Measurements from ENCODE around the gene RAD9A.

RAD9A gene

DNA sequence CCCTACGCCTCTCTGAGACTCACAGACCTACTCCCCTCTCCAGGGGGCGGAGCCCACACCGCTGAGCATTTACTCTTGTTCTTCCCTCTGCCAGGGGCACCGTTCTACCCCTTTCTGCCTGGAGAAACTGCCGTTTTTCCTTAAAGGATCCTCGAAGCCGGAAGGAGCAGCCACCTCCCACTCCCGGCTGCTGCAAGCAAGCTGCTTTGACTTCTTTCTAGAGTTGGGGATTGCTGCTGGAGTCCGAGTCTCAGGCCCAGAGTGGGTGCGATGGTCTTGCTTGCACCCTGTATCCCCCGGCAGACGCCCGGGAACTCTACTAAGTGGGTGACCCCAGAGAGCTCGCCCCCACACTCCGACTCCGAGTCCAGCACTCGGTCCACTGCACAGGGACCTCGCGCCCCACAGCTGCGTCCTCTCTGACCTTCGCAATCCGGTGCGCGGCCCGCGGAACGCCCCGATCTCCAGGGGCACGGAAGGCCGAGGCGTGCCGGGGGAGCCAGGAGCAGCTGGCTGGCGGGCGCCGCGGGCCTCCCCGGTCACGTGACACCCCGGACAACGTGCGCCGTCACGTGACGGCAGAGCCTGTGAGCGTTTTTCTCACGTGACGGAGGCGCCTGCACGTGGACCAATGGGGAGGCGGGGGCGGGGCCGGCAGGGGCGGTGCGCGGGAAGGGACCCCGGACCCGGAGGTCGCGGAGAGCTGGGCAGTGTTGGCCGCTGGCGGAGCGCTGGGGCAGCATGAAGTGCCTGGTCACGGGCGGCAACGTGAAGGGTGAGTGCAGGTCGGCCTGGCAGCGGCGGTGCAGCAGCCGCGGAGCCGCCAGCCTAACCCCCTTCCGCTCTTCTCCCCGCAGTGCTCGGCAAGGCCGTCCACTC lies at the start of gene RAD9A:
Gene RAD9A, plus strand, starts transcription at position 683 of the 879 bp plus-strand sequence. Its CDS starts 59 bp downstream, at position 742.
- POLR2A ChIA-PET = interaction anchor here (0.6 to 2.7 kb wide), 22 partner anchors 9 to 127 kb away, joined by 3 to 50 read pairs (median 4); partner anchors contain the start of genes AIP, PITPNM1, PPP1CA and RPS6KB2
- DNase-seq (ENCODE audit: extremely low spot score) = peak; percentile 97
- CTCF ChIA-PET = interaction anchor here (0.9 to 2.0 kb wide), 3 partner anchors 9 to 10 kb away, joined by 4 to 8 read pairs (median 7); partner anchors contain the start of gene PPP1CA
- TF ChIP-seq LEF1 (IDR thresholded peaks at IDR 0.05; ENCODE audit: borderline replicate concordance) (peak; percentile 61; the same call in 1 of the 2 replicates), NFRKB (IDR thresholded peaks at IDR 0.05) (no peak), FOXA1 (IDR thresholded peaks at IDR 0.05) (no peak), CTBP1 (IDR thresholded peaks at IDR 0.05; ENCODE audit: borderline replicate concordance) (no peak), L3MBTL2 (conservative IDR thresholded peaks at IDR 0.05) (peak; percentile 98), ARNT (IDR thresholded peaks at IDR 0.05) (no peak), FOXM1 (IDR thresholded peaks at IDR 0.05; ENCODE audit: borderline replicate concordance) (no peak; the same call in 1 of the 2 replicates), ELF4 (IDR thresholded peaks at IDR 0.05) (no peak), HDGF (IDR thresholded peaks at IDR 0.05; ENCODE audit: borderline replicate concordance) (no peak), BHLHE40 (IDR thresholded peaks at IDR 0.05; ENCODE audit: borderline replicate concordance) (no peak), SP1 (IDR thresholded peaks at IDR 0.05) (no peak), TARDBP (IDR thresholded peaks at IDR 0.05) (no peak), SUZ12 (IDR thresholded peaks at IDR 0.05) (no peak), ZNF384 (IDR thresholded peaks at IDR 0.05) (no peak), FOXK2 (IDR thresholded peaks at IDR 0.05) (no peak)
- TF ChIP-seq, protein P1, sequence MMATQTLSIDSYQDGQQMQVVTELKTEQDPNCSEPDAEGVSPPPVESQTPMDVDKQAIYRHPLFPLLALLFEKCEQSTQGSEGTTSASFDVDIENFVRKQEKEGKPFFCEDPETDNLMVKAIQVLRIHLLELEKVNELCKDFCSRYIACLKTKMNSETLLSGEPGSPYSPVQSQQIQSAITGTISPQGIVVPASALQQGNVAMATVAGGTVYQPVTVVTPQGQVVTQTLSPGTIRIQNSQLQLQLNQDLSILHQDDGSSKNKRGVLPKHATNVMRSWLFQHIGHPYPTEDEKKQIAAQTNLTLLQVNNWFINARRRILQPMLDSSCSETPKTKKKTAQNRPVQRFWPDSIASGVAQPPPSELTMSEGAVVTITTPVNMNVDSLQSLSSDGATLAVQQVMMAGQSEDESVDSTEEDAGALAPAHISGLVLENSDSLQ (IDR thresholded peaks at IDR 0.05) = no peak

DNA sequence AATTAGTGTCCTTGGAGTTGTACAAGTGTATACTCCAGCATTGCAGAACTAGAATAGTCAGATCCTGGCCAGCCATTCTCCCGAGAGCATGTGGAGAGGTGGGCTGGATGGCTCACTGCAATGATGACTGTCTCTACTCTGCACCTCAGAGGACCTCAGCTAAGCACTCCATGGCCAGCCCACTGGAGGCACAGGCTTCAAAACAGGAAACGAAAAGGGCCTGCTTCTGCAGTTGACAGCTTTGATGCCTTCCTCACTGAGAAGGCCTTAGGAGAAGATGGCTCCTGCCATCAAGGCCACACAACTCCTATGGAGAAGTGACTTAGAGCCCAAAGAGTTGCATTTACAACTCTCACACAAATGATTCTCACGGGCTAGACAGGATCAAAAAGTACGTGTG lies 47.5 kb upstream of the RAD9A start:
- CTCF ChIA-PET = interaction anchor here (4.0 kb wide), 1 partner anchor 38 kb away, joined by 26 read pairs; no protein-coding TSS in a partner anchor
- POLR2A ChIA-PET = no interaction called here
- no peak for TF ChIP-seq L3MBTL2 (conservative IDR thresholded peaks at IDR 0.05)
- DNase-seq (ENCODE audit: extremely low spot score) = peak; percentile 1

DNA sequence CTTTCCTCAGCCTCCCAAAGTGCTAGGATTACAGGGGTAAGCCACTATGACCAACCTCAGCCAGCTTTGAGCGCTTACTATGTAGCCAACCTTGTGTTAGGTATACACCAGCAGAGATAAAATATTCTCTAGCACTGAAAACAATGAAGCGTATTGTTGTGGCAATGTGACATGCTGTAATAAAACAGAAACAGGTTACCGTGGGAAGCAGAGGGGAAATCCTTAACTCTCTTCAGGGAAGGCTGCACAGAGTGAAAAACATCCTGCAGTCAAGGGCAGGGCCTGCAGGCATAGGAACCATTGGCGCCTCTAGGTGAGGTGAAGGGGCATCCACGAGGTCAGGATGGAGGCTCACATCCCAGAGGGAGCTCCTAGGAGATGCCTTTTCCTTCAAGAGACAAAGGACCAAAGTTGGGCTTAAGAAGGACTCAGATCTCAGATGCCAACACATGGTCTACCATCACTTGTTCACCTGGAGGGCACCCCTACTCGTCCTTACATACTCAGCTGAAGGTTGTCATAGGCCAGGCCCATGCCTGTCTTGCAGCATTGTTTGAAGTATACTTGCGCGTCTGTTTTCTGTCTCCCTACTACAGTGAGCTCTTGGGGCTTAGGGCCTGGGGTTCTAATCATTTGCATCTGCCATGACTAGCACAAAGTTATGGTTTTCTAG lies 46.4 kb upstream of the RAD9A start:
- ChIA-PET CTCF (interaction anchor here (0.9 to 4.0 kb wide), 8 partner anchors 13 to 56 kb away, joined by 3 to 26 read pairs (median 4); partner anchors contain the start of gene PPP1CA), POLR2A (interaction anchor here (1.0 kb wide), 1 partner anchor 23 kb away, joined by 3 read pairs; no protein-coding TSS in a partner anchor)
- DNase-seq (ENCODE audit: extremely low spot score) = peak; percentile 1
- TF ChIP-seq, protein P1 (IDR thresholded peaks at IDR 0.05) = no peak
- TF ChIP-seq TARDBP (IDR thresholded peaks at IDR 0.05) (no peak), FOXK2 (IDR thresholded peaks at IDR 0.05) (no peak), LEF1 (IDR thresholded peaks at IDR 0.05; ENCODE audit: borderline replicate concordance) (no peak), SP1 (IDR thresholded peaks at IDR 0.05) (no peak), FOXA1 (IDR thresholded peaks at IDR 0.05) (no peak), HDGF (IDR thresholded peaks at IDR 0.05; ENCODE audit: borderline replicate concordance) (no peak), CTBP1 (IDR thresholded peaks at IDR 0.05; ENCODE audit: borderline replicate concordance) (no peak), L3MBTL2 (conservative IDR thresholded peaks at IDR 0.05) (no peak), NFRKB (IDR thresholded peaks at IDR 0.05) (no peak), SUZ12 (IDR thresholded peaks at IDR 0.05) (no peak), ZNF384 (IDR thresholded peaks at IDR 0.05) (no peak), BHLHE40 (IDR thresholded peaks at IDR 0.05; ENCODE audit: borderline replicate concordance) (no peak), FOXM1 (IDR thresholded peaks at IDR 0.05; ENCODE audit: borderline replicate concordance) (no peak), ARNT (IDR thresholded peaks at IDR 0.05) (no peak), ELF4 (IDR thresholded peaks at IDR 0.05) (no peak)

DNA sequence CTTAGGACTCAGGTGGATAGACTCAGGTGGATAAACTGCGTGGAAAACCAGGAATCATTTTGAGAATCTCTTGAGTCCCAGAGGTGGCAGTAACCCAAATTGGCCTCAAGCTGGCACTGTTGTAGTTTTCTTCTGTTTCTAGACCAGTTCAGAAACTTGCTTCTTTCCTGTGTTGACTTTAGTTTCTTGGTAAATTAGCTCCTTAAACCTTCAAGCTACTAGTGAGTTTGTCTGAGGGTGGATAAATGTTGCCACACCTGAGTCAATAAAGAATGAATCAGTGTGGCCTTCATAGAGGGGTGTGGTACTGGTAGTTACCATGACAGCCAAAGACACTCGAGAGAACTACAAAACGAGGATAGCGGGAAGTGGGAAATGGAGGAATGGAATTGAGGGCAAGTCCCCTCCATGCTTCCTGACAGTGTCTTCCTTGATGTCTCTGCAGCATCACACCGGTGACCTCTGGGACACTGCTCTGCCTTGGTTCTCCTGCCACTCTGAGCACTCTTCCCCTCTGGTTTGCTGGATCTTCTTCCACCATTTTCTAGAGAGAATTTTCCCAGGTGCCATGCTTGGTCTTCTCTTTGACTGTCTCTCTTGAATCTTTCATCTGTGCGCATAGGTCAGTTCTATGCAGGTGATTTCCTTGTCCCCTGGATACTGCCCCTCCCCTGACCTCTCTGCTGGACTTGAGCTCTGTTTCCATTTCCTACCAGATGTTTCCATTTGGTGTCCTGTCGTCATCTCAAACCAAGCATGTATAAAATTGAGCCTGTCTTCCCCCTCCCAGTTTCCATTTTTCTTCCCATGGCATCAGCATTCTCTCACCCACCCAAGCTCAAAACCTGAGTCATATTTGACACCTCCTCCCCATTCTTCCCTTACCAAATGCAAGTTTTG lies 45.6 kb upstream of the RAD9A start:
- no peak for DNase-seq (ENCODE audit: extremely low spot score)
- POLR2A ChIA-PET = no interaction called here
- CTCF ChIA-PET = interaction anchor here (0.6 to 4.0 kb wide), 9 partner anchors 8 to 55 kb away, joined by 3 to 26 read pairs (median 4); partner anchors contain the start of gene PPP1CA
- TF ChIP-seq LEF1 (IDR thresholded peaks at IDR 0.05; ENCODE audit: borderline replicate concordance) = no peak

DNA sequence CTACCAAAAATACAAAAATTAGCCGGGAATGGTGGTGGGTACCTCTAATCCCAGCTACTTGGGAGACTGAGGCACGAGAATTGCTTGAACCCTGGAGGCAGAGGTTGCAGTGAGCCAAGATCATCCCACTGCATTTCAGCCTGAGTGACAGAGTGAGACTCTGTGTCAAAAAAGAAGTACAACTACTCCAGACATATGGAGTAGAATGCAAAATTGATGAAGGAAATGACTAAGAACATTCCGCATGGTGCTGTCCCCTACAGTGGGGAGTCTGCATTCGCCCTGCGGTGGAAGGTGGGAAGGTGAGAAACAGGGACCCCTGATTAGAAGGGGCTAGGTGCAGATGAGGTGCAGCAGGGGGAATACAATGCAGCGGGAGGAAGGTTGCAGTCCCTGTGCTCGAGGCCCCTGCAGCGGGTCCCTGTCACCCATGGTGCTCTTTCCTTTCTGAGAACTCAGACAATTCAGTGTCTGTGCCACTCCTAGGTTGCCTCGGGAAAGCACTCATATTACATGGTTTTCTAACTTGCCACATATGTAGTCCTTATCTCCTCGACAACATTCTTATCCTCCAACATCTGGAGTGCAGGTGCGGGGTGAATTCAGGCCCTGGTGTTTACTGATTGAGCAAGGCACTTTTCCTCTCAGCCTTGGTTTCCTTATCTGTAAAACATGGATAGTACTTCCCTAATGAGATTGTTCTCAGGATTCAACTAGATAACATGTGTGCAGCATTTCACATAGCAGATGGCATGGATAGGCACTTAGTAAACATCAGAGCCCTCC lies 43.6 kb upstream of the RAD9A start:
- CTCF ChIA-PET = interaction anchor here (4.0 to 11.6 kb wide), 2 partner anchors 34 kb away, joined by 26 to 182 read pairs; no protein-coding TSS in a partner anchor
- no peak for TF ChIP-seq CTBP1 (IDR thresholded peaks at IDR 0.05; ENCODE audit: borderline replicate concordance)
- TF ChIP-seq HDGF (IDR thresholded peaks at IDR 0.05; ENCODE audit: borderline replicate concordance) = no peak
- no peak for TF ChIP-seq ELF4 (IDR thresholded peaks at IDR 0.05)
- TF ChIP-seq, protein P1 (IDR thresholded peaks at IDR 0.05) = no peak
- no peak for TF ChIP-seq FOXA1 (IDR thresholded peaks at IDR 0.05)
- no peak for TF ChIP-seq ZNF384 (IDR thresholded peaks at IDR 0.05)
- no peak for TF ChIP-seq L3MBTL2 (conservative IDR thresholded peaks at IDR 0.05)
- no peak for TF ChIP-seq SUZ12 (IDR thresholded peaks at IDR 0.05)
- TF ChIP-seq BHLHE40 (IDR thresholded peaks at IDR 0.05; ENCODE audit: borderline replicate concordance) = no peak
- no peak for TF ChIP-seq FOXK2 (IDR thresholded peaks at IDR 0.05)
- no peak for TF ChIP-seq ARNT (IDR thresholded peaks at IDR 0.05)
- no peak for TF ChIP-seq LEF1 (IDR thresholded peaks at IDR 0.05; ENCODE audit: borderline replicate concordance)
- DNase-seq (ENCODE audit: extremely low spot score) = peak; percentile 3
- POLR2A ChIA-PET = no interaction called here

All from HEK293T (cell line).